HFF-Myc (cell line): Measurements from ENCODE around the gene XNDC1N.

Experiments
- DNase-seq: peaks from one replicate; pipeline ENCODE4 v3.0.0-alpha.2; 2011; ENCODE audit warnings: low read depth; ENCODE audit errors: extremely low read depth
- H3K4me3 ChIP-seq: replicated peaks from 2 replicates; pipeline ENCODE4 v1.5.1; 2011; ENCODE audit warnings: low read depth, mild to moderate bottlenecking, control low read depth, low read length
- TF ChIP-seq, protein P1 (sequence below): IDR thresholded peaks from 2 replicates; pipeline ENCODE4 v1.5.1; 2012; ENCODE audit warnings: mild to moderate bottlenecking, low read depth, low read length, control low read depth; ENCODE audit errors: missing control alignments

The XNDC1N gene

DNA sequence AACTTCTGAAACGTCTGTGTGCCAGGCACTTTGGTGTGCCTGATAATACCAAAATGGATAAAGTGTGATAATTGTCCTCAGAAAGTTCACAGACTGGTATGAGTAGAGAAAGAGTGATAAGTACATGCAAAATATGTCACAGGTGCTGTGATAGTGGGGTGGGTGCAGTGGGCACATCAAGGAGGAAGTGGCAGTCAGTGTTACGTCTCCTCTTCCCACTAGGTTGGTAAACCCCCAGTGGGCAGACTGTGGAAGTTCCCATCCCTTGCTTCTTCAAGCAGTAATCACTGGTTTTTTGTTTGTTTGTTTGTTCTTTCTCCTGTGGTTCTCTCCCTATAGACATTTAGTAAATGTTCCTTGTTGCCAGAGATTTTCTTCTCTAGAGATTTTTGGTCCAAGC is 5.8 kb upstream of the XNDC1N start:
- DNase-seq, result no peak
- TF ChIP-seq, protein P1, sequence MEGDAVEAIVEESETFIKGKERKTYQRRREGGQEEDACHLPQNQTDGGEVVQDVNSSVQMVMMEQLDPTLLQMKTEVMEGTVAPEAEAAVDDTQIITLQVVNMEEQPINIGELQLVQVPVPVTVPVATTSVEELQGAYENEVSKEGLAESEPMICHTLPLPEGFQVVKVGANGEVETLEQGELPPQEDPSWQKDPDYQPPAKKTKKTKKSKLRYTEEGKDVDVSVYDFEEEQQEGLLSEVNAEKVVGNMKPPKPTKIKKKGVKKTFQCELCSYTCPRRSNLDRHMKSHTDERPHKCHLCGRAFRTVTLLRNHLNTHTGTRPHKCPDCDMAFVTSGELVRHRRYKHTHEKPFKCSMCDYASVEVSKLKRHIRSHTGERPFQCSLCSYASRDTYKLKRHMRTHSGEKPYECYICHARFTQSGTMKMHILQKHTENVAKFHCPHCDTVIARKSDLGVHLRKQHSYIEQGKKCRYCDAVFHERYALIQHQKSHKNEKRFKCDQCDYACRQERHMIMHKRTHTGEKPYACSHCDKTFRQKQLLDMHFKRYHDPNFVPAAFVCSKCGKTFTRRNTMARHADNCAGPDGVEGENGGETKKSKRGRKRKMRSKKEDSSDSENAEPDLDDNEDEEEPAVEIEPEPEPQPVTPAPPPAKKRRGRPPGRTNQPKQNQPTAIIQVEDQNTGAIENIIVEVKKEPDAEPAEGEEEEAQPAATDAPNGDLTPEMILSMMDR, result no peak
- H3K4me3 ChIP-seq, result no peak overlapping the region

DNA sequence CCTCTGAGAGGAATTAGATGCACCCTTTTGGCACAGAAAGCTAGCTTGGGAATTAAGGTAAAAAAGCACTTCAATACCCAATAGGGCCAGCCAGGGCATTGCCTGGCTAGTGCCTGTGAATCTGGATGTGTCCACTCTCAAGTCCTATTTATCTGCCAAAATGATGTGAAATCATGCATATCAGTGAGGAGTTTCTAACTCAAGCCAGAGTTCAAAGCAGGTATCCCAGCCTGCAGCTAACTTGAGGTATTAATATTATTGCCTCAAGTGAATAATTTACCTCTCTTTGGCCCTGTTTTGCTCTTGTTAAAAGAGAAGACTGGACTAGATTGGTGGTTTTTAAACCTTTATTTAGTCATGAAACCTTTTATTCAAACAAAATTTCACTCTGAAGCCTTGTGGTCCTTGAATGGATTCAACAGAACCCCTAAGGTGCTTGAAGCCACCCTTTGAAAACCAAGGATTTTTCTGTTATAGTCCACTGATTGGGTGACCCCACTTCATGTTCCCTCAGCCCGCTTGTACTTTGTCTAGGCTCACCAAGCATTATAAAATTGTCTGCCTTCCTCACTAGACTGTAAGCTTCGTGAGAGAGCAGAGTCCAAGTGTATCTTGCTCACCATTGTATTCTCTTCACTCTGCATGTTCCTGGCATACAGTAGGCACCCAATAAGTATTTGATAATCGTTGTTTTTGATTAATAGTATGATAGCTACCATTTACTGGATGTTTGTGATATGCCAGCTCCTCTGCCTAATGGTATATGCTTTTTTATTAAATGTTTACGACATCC is 4.9 kb upstream of the XNDC1N start:
- H3K4me3 ChIP-seq, result no peak overlapping the region
- TF ChIP-seq, protein P1, result no peak
- DNase-seq, result no peak

DNA sequence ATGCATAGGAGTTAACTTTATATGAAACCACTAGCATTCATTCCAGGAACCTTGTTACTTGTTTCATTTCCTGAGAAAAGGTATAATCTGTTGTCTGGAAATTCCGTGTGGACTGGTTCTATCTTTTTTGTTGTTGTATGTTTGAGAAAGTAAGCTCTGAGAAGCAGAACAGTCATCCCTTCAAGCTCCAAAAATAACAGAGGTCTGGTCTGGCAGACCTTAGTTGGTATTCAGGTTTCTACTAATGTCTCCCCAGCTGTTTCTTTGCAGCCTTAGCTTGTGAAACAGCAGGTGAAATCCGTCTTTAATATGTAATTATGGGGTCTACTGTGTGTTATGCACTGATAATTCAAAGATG is 2.8 kb upstream of the XNDC1N start:
- no peak for DNase-seq
- H3K4me3 ChIP-seq, result no peak overlapping the region
- TF ChIP-seq, protein P1, result no peak

DNA sequence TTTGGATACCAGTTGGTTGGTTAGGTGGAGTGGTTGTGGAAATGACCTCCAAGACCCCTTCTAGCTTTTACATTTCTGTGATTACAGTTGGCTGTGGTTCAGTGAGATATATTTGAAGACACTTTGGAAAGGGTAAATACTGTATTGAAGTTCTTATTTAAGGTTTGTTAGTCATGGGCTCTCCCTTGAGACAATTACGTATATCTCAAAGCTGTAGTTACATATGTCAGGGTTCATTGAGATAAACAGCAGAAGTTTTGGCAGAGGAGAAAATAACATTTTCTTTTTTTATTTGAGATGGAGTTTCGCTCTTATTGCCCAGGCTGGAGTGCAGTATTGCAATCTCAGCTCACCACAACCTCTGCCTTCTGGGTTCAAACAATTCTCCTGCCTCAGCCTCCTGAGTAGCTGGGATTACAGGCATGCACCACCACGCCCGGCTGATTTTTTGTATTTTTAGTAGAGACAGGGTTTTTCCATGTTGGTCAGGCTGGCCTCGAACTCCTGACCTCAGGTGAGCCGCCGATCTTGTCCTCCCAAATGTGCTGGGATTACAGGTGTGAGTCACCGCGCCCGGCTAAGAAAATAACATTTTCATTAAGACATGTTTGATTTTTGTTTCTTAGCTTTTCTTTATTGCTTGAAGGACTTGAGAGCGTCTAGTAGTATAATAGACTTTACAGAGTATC is 2.3 kb upstream of the XNDC1N start:
- DNase-seq, result no peak
- TF ChIP-seq, protein P1, result no peak
- peak overlapping the region; percentile 80 for H3K4me3 ChIP-seq

DNA sequence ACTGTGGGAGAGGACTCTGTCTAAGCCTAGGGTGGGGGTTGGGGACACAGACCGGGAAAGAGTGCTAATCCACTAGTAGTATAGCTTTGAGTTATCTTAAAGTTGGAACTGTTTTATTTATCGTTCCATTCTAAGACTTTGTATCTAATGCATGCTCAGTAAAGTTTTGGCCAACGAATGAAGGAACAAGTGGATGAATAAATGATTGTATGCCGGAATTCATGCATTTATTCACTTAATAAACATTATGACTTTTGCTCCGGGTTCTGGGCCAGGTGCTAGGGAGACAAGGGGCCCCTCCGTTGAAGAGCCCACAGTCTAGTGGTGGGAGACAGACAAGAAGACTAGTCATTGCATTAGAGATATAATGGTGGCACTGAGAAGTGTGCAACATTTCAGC is 1.1 kb upstream of the XNDC1N start:
- DNase-seq, result no peak
- H3K4me3 ChIP-seq, result peak overlapping the region; percentile 80
- TF ChIP-seq, protein P1, result no peak

DNA sequence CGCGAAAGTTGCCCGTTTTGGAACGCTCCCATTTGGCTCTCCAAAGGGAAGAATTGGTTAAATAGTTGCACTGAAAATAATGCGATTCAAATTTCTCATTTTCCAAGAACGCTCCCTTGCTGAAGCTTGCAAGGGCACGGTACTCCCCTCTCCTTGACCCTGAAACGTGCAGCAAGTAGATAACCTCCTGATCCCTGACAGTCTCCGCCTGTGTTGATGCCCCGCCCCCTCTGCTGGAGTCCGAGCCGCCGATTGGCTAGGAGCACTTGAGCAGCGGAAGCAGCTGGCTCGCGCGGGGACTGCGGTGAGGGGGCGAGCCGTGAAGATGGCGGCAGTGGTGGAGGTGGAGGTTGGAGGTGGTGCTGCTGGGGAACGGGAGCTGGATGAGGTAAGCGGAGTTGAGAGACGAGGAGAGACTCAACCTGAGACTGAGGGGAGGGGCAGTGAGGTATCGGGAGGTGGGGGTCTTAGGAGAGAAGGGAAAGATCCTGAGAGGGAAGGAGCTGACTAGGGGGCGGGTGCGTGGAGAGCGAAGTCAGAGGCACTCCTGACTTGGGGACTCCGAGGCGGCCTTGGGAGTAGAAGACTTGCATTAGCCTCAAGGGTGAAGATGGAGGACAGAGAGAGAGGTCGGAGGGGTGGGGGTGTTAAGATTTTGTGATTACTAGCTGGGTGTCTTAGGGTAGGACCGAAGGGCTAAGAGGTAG is 496 bp upstream of the XNDC1N start, which contains the start of gene RNF121:
TSS of gene RNF121 (plus strand) at position 310 of the 707 bp plus-strand sequence. CDS start at position 326, 16 bp downstream.
- H3K4me3 ChIP-seq, result peak within 1 kb of the TSS; percentile 80
- TF ChIP-seq, protein P1, result no peak
- DNase-seq, result peak; percentile 77
